B cell (primary cell): ENCODE results near the gene GPR142. TPM values are rescaled to one million over a fixed set of nuclear protein-coding genes. Genes with fewer than 3 reads are reported as not detected.
"Not testable (repeated sequence)": the region's sequence is repeated elsewhere in the genome, so short reads cannot be mapped to it uniquely, and the experiment has no call there.

Source experiments
- ATAC-seq: fragments of 200-7000 bp; cut with Tn5 transposase; one replicate; pipeline ENCODE4 v1.10.0; 2021; ENCODE audit warnings: low read depth, mild to moderate bottlenecking, moderate number of reproducible peaks, moderate library complexity
- CTCF ChIA-PET: fragments of 350-600 bp; sonication (Branson Sonifier 250); formaldehyde crosslinking; loops from one replicate; lab custom pipeline; 2021; ENCODE audit warnings: antibody characterized with exemption, inconsistent platforms; lab: Charles Lee
- POLR2A ChIA-PET: fragments of 350-600 bp; sonication (Branson Sonifier 250); formaldehyde crosslinking; loops from one replicate; lab custom pipeline; 2021; ENCODE audit warnings: antibody characterized with exemption; lab: Charles Lee
- DNase-seq: peaks from one replicate; pipeline ENCODE4 v3.0.0; 2013
- H2AFZ ChIP-seq: 2 replicates; pipeline ENCODE4 v1.6.1; 2012; ENCODE audit warnings: mild to moderate bottlenecking, low read depth, low read length; ENCODE audit not compliant: insufficient read depth, poor library complexity, severe bottlenecking
- H3K27ac ChIP-seq, 2 donors: 1 replicate in 1 of 2; 2 replicates in 1 of 2; pipeline ENCODE4 v1.5.1; 2012 to 2013; ENCODE audit warnings: low read length in 2 of 2, mild to moderate bottlenecking in 2 of 2, moderate library complexity in 1 of 2
- H3K27me3 ChIP-seq, 4 experiments: fragments of 200-600 bp in 1 of 4; sonication (generic) in 1 of 4; replicated peaks in 1 of 4; 1 replicate in 2 of 4; 2 replicates in 2 of 4; pipeline versions ENCODE4 v1.6.1 to v1.7.0; 2013 to 2016; ENCODE audit warnings: low read length in 3 of 4, mild to moderate bottlenecking in 2 of 4, mixed read lengths in 1 of 4, moderate library complexity in 1 of 4; ENCODE audit not compliant: insufficient read depth in 4 of 4, control insufficient read depth in 3 of 4; ENCODE audit errors: control extremely low read depth in 1 of 4
- H3K36me3 ChIP-seq, 2 experiments: replicated peaks in 1 of 2; 1 replicate in 1 of 2; 2 replicates in 1 of 2; pipeline versions ENCODE4 v1.6.1 to v1.7.1; 2013; ENCODE audit warnings: low read length in 1 of 2; ENCODE audit not compliant: insufficient read depth in 2 of 2, control insufficient read depth in 1 of 2; ENCODE audit errors: control extremely low read depth in 1 of 2, extremely low read depth in 1 of 2
- H3K4me1 ChIP-seq, 2 donors: fragments of 200-600 bp in 1 of 2; sonication (generic) in 1 of 2; 1 replicate in 1 of 2; 2 replicates in 1 of 2; pipeline versions ENCODE4 v1.5.1 to v1.6.1; 2013 to 2017; ENCODE audit warnings: low read length in 2 of 2; ENCODE audit not compliant: control insufficient read depth in 2 of 2, insufficient read depth in 2 of 2
- H3K4me2 ChIP-seq: replicated peaks from 2 replicates; pipeline ENCODE3; 2012; ENCODE audit warnings: mild to moderate bottlenecking, low read depth, low read length; ENCODE audit not compliant: poor library complexity, severe bottlenecking
- H3K4me3 ChIP-seq, 5 experiments: fragments of 200-600 bp in 1 of 5; sonication (generic) in 1 of 5; 1 replicate in 3 of 5; 2 replicates in 2 of 5; pipeline versions ENCODE4 v1.5.1 to v1.7.0; 2011 to 2016; ENCODE audit warnings: low read length in 4 of 5, mild to moderate bottlenecking in 4 of 5, low read depth in 2 of 5, control low read depth in 1 of 5, moderate library complexity in 1 of 5; ENCODE audit not compliant: insufficient read depth in 1 of 5; ENCODE audit errors: control extremely low read depth in 1 of 5, extremely low read depth in 1 of 5
- H3K79me2 ChIP-seq: fragments of 200-600 bp; sonication (generic); one replicate; pipeline ENCODE4 v1.6.0; 2016; ENCODE audit warnings: low read length; ENCODE audit not compliant: control insufficient read depth, insufficient read depth
- H3K9ac ChIP-seq: fragments of 200-600 bp; sonication (generic); 2 replicates; pipeline ENCODE4 v1.6.1; 2017; ENCODE audit warnings: mild to moderate bottlenecking, low read length, moderate library complexity
- H3K9me3 ChIP-seq, 3 donors: one replicate each; pipeline versions ENCODE4 v1.6.1 to v1.7.1; 2013; ENCODE audit warnings: low read length in 2 of 3; ENCODE audit not compliant: control insufficient read depth in 2 of 3, insufficient read depth in 1 of 3; ENCODE audit errors: control extremely low read depth in 1 of 3
- H4K20me1 ChIP-seq: 2 replicates; pipeline ENCODE4 v1.6.0; 2012; ENCODE audit warnings: mild to moderate bottlenecking, low read length; ENCODE audit not compliant: insufficient read depth, control insufficient read depth, poor library complexity, severe bottlenecking
- H3K27ac Mint-ChIP-seq: one replicate; pipeline ENCODE4 v1.8.0; 2021; ENCODE audit warnings: mixed read lengths
- H3K27me3 Mint-ChIP-seq: one replicate; pipeline ENCODE4 v1.8.0; 2021; ENCODE audit warnings: mixed read lengths
- H3K4me1 Mint-ChIP-seq: one replicate; pipeline ENCODE4 v1.8.0; 2021; ENCODE audit warnings: mixed read lengths
- H3K4me3 Mint-ChIP-seq: one replicate; pipeline ENCODE4 v1.8.0; 2021; ENCODE audit warnings: mixed read lengths
- H3K9me3 Mint-ChIP-seq: one replicate; pipeline ENCODE4 v1.8.0; 2022; ENCODE audit warnings: mixed read lengths; ENCODE audit not compliant: insufficient read depth
- CTCF ChIP-seq: fragments of 200-600 bp; IDR thresholded peaks from one replicate; pipeline ENCODE4 v1.8.0; 2022; ENCODE audit warnings: antibody characterized with exemption, mild to moderate bottlenecking
- EZH2 ChIP-seq: IDR thresholded peaks from 2 replicates; pipeline ENCODE4 v1.6.1; 2012; ENCODE audit warnings: borderline replicate concordance, low read depth, mild to moderate bottlenecking, moderate library complexity, low read length; ENCODE audit not compliant: insufficient read depth, poor library complexity, severe bottlenecking
- WGBS: methylation state at CpG from one replicate; pipeline ENCODE4 v1.1.5; 2013; ENCODE audit warnings: missing lambda C conversion rate; ENCODE audit not compliant: insufficient coverage; 5-methylcytosine and 5-hydroxymethylcytosine counted together
- intact Hi-C: fragments of 100-400 bp; cut with micrococcal nuclease; formaldehyde crosslinking; loops from one replicate; pipeline ENCODE4 v1.10.0; 2022
- polyA plus RNA-seq: library from polyadenylated mRNA; depleted of rRNA; stranded (reverse); fragments of >200 nt; gene quantifications from 2 replicates; pipeline ENCODE4 v1.2.3, GENCODE V29; 2012
- total RNA-seq, 2 donors: library from RNA; stranded (reverse); fragments of 120-200 nt in 1 of 2; gene quantifications; 1 replicate in 1 of 2; 2 replicates in 1 of 2; pipeline versions ENCODE4 v1.2.3 to v1.2.4, GENCODE V29; 2013 to 2022

GPR142 gene
- total and polyA plus RNA-seq, 2 donors (not counting 1 experiment from before 2014, with no cell fraction given): not detected

GRCh38 chr17:74404789-74405188 lies 37.5 kb downstream of the GPR142 start:
- Mint-ChIP-seq H3K27me3 (peaks cover 7% of the 10 kb centered on the region), H3K27ac (no peak overlapping the region), H3K4me3 (no peak overlapping the region), H3K4me1 (no peaks in the 10 kb centered on the region), H3K9me3 (no peaks in the 10 kb centered on the region)
- ChIA-PET CTCF (no interaction called here), POLR2A (no interaction called here)
- Histone ChIP-seq H3K9ac (no peak overlapping the region), H3K4me1 (no peaks in the 10 kb centered on the region), H3K79me2 (no peaks in the 10 kb centered on the region), H2AFZ (no peak overlapping the region), H3K4me2 (no peak overlapping the region), H4K20me1 (no peaks in the 10 kb centered on the region), H3K9me3 (no peaks in the 10 kb centered on the region), H3K4me3 (no peak overlapping the region), H3K27me3 (no peaks in the 10 kb centered on the region), H3K27ac (no peak overlapping the region), H3K36me3 (no peaks in the 10 kb centered on the region)
- ATAC-seq (no peak), DNase-seq (no peak)
- TF ChIP-seq CTCF: no peak
- TF ChIP-seq EZH2: no peak
- intact Hi-C loops: no loop called here
- 80% methylated on average over 1 of the region's 6 CpGs for WGBS

- intact Hi-C loops, H3K4me3 ChIP-seq, H3K9ac ChIP-seq, H3K9me3 ChIP-seq, H3K27me3 Mint-ChIP-seq, H3K9me3 Mint-ChIP-seq, DNase-seq, H2AFZ ChIP-seq, H3K27ac ChIP-seq, H4K20me1 ChIP-seq, H3K4me3 Mint-ChIP-seq, H3K4me2 ChIP-seq, H3K27ac Mint-ChIP-seq, ATAC-seq, H3K79me2 ChIP-seq, POLR2A ChIA-PET, H3K4me1 Mint-ChIP-seq, H3K36me3 ChIP-seq, H3K4me1 ChIP-seq, H3K27me3 ChIP-seq: not testable (repeated sequence)
- CTCF ChIA-PET: interaction anchor here (1.1 kb wide), 1 partner anchor 37 kb away, joined by 3 read pairs; no protein-coding TSS in a partner anchor
- WGBS: 96% methylated on average over 3 of the region's 5 CpGs
These were observed 38.0 kb downstream of the GPR142 start for GRCh38 chr17:74405311-74405710.
